H1 (cell line): ENCODE data around the gene CADM2. TPM values are rescaled to one million over a fixed set of nuclear protein-coding genes. Genes with fewer than 3 reads are reported as not detected.

Experiments used
- CTCF ChIP-seq, 3 experiments: IDR thresholded peaks; 1 replicate in 2 of 3; 2 replicates in 1 of 3; pipeline versions ENCODE4 v1.5.1 to v1.6.1; 2011; ENCODE audit warnings: low read length in 3 of 3, mild to moderate bottlenecking in 3 of 3, inconsistent platforms in 2 of 3, low read depth in 1 of 3, moderate library complexity in 1 of 3; ENCODE audit not compliant: insufficient read depth in 1 of 3; ENCODE audit errors: control extremely low read depth in 1 of 3
- polyA plus RNA-seq, 7 experiments: library from polyadenylated mRNA; depleted of rRNA in 3 of 7; stranded (reverse) in 5 of 7; unstranded in 2 of 7; fragments of >200 nt in 5 of 7; fragments of 200-250 nt in 2 of 7; gene quantifications; 1 replicate in 5 of 7; 2 replicates in 1 of 7; 4 replicates in 1 of 7; pipeline versions ENCODE4 v1.2.1 to v1.2.3, GENCODE V29; 2011 to 2013; ENCODE audit warnings: missing spikeins in 2 of 7, mixed read lengths in 2 of 7
- total RNA-seq: library from RNA; stranded (reverse); fragmentation: NEBNext Ultra II Directional; extraction: Animal tissue kit (Norgen Biotek cat#: 25700); gene quantifications from 2 replicates; pipeline ENCODE4 v1.2.1, GENCODE V29; 2021

CADM2 gene
- total and polyA plus RNA-seq, 2 of the 8 experiments (the other 6 are each of a cell fraction or from before 2014, with no cell fraction given) = 14.9 to 20.9 TPM

- peak; percentile 13 to 48 (median 17); a peak in 3 of 4 replicates for TF ChIP-seq CTCF (IDR thresholded peaks at IDR 0.05; ENCODE audit: control extremely low read depth in 1 of 3, insufficient read depth in 1 of 3, low read depth in 1 of 3, low read length in 3 of 3)
- TF ChIP-seq, all 59 proteins: peak for 2
Measured at GRCh38 chr3:85342915-85343314, 384.1 kb downstream of the CADM2 start (continued).
